ENCODE data around the gene CABCOCO1.
"Not testable (repeated sequence)": the region's sequence is repeated elsewhere in the genome, so short reads cannot be mapped to it uniquely, and the experiment has no call there.

Gene CABCOCO1

DNA sequence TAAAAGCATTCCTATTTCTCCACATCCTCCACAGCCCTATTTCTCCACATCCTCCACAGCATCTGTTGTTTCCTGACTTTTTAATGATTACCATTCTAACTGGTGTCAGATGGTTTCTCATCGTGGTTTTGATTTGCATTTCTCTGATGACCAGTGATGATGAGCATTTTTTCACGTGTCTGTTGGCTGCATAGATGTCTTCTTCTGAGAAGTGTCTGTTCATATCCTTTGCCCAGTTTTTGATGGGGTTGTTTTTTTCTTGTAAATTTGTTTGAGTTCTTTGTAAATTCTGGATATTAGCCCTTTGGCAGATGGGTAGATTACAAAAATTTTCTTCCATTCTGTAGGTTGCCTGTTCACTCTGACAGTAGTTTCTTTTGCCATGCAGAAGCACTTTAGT, 49.4 kb downstream of the CABCOCO1 start:
- not testable (repeated sequence) for DNase-seq (ENCODE audit: low read depth in 2 of 2)

DNA sequence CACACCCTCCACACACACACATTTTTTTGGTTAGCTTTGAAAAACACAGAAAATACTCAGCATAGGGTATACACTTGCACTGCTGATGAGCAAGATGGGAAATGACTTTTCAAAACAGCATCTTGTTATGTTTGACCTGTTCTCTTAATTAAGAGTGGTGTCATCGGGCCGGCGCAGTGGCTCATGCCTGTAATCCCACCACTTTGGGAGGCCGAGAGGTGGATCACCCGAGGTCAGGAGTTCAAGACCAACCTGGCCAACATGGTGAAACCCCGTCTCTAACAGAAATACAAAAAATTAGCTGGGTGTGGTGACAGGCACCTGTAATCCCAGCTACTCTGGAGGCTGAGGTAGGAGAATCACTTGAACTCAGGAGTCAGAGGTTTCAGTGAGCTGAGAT, 56.7 kb downstream of the CABCOCO1 start:
- DNase-seq (ENCODE audit: low read depth in 2 of 2): not testable (repeated sequence)

DNA sequence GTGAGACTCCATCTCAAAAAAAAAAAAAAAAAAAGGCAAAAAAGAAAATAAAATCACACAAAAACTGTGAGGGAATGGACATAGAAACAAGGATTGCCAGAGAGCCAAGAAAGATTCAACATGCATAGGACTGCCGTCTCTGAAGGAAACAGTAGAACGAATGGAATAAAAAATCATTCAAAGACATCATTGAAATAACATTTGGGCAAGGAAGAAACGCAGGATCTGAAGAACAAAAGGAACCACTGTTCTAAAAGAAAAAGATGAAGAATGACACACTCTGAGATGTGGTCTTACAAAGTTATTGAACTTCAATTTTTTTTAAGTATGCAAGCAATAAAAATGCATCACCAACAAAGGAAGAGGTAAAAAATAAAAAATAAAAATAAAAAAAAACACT, 57.2 kb downstream of the CABCOCO1 start:
- DNase-seq (ENCODE audit: low read depth in 2 of 2): no peak

DNA sequence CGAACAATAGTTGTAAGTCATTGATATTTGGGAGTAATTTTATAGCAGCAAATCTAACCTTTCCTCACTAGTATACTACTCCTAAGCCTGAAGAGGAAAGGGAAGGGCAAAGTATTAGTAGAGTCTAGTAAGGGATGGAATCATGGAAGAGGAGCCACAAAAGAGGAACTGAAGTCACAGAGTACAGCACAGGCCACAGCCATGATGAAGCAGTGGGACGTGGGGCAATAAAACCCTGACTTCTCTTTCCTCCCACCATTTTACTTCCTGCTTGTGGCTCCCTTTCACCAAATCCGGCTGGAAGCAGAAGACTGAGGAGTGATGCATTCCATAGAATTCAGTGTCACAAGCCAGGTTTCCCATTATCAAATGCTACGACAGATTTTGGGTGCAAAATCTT, 58.7 kb downstream of the CABCOCO1 start:
- DNase-seq (ENCODE audit: low read depth in 2 of 2): no peak

DNA sequence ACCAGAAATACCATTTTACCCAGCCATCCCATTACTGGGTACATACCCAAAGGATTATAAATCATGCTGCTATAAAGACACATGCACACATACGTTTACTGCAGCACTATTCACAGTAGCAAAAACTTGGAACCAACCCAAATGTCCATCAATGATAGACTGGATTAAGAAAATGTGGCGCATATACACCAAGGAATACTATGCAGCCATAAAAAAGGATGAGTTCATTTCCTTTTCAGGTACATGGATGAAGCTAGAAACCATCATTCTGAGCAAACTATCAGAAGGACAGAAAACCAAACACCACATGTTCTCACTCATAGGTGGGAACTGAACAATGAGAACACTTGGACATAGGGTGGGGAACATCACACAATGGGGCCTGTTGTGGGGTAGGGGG, 62.5 kb downstream of the CABCOCO1 start:
- DNase-seq (ENCODE audit: low read depth in 2 of 2): not testable (repeated sequence)

DNA sequence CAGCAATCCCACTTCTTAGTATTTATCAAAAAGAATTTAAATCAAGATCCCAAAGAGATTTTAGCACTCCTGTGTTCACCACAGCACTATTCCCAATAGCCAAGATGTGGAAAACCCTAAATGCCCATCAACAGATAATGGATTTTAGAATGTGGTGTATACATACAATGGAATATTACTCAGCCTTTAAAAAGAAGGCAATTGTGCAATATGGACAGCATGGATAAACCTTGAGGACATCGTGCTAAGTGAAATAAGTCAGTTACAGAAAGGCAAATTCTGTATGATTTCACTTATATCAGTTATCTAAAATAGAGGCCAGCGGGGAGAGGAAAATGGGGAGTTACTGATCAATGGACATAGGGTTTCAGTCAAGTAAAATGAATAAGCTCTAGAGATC, 66.9 kb downstream of the CABCOCO1 start:
- no peak for DNase-seq (ENCODE audit: low read depth in 2 of 2)

DNA sequence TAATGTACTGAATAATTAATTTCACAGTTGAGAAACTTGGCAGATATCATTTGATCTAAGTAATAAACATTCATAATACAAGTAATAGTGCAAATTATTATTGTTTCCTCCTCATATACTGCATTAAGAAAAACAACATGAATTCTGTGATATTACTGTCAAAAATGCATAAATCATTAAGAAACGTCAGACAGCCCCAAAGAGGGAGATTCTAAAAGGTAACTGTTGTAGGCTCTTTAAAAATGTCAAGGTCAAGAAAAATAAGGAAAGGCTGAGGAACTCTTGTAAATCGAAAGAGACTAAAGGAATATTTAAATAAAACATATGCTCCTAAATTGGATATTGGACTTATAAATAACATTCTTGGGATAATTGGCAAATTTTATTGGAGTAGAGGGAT, 67.9 kb downstream of the CABCOCO1 start:
- DNase-seq (ENCODE audit: low read depth in 2 of 2): no peak

DNA sequence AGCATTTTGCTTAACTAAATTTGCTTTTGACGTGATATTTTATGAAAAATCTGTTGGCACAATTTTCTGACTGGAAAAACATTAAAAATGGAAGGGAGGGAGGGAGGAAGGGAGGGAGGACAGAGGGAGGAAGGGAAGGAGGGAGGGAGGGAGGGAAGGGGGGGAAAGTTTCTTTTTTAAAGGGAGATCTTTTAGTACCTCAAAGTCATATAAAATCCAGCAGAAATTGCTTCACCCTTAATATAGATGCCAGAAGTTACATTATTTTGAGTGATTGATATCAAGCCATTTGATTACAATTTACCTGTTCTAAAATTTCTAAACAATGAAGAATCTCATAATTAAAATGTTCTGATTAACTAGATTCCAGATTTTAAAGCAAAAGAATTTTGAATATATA, 68.9 kb downstream of the CABCOCO1 start:
- no peak for DNase-seq (ENCODE audit: low read depth in 2 of 2)

DNA sequence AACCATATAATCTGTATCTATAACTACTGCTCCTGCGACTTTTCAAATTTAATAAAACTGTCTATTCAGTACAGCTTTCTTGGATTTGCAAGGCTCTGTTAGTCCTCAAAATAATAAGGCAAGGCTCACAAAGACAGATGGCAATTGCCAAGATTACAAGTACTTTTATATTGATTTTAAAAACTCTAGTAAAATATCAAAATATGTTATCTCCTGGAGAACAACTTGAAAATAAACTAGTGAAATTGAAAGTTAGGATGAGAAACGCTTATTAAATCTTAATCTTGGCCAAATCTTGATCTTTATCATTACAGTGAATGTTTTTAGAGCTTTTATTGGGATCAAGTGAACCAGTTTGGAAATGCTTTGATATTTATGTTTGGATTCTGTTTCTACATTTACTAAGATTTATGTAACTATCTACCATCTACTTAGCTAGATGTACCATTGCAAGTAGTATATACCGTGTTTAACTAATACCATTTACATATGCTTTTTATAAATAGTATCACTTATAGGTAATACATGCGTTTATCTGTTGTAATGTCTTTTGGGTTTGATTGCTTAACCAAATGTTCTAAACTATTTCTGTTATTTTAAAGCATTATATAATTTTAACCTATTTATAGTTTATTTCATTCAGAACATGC, 70.0 kb downstream of the CABCOCO1 start:
- no peak for DNase-seq (ENCODE audit: low read depth in 2 of 2)

DNA sequence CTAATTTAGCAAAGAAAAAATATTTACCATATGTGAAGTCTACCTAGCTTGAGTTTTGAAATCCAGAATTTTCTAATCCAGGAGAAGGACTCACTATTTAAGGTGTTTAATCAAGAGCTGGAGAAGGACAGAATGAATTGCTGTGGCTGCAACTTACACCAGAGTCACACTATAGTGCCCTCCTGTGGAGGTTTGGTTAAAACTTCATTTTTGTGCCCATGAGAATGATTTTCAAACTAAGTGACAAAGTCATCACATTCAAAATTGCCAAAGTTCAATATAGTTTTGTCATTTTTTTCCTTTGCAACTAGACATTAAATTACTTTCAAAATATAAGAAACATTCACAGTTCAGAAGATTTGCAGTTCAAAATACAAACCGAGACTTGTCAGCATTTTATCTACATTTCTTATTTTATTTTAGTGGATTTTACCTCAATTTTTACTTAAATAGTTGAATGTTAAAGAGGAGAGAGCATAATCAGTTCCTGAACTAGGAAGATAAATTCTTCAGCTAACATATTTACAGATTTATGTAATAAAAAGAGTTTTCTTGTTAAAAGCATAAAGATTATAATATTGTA, 70.7 kb downstream of the CABCOCO1 start:
- DNase-seq (ENCODE audit: low read depth in 2 of 2): no peak

DNA sequence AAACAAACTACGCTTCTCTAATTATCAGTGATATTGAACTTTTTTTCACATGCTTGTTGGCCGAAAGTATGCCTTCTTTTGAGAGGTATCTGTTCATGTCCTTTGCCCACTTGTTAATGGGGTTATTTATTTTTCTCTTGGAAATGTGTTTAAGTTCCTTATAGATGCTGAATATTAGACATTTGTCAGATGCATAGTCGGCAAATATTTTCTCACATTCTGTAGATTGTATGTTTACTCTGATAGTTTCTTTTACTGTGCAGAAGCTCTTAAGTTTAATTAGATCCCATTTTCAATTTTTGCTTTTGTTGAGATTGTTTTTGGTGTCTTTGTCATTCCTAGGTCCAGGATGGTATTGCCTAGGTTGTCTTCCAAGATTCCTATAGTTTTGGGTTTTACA, 73.2 kb downstream of the CABCOCO1 start:
- no peak for DNase-seq (ENCODE audit: low read depth in 2 of 2)

DNA sequence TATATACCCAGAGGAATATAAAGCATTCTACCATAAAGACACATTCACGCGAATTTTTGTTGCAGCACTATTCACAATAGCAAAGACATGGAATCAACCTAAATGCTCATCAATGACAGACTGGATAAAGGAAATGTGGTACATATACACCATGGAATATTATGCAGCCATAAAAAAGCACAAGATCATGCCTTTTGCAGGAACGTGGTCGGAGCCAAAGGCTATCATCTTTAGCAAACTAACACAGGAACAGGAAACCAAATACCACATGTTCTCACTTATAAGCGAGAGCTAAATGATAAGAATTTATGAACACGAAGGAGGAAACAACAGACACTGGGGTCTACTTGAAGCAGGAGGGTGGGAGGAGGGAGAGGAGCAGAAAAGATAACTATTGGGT, 74.7 kb downstream of the CABCOCO1 start:
- DNase-seq (ENCODE audit: low read depth in 2 of 2): not testable (repeated sequence)

DNA sequence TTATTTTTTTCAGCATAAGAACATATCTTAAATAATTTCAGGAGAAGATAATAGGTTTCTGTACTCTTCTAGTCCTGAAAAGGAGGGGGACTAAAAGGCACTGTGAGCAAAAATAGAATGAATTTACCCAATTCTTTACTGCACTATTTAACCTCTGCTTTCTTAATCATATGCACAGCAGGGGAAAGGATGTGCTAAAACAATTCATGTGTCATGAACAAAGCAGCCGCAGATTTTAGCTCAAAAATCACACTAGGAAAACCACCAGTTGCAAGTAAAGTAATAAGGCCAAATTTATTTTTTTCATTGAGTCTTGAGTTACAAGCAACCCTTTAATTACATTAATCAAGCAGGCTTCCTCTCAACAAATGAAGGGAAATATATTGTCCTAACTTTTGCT, 80.1 kb downstream of the CABCOCO1 start:
- DNase-seq (ENCODE audit: low read depth in 2 of 2): no peak

DNA sequence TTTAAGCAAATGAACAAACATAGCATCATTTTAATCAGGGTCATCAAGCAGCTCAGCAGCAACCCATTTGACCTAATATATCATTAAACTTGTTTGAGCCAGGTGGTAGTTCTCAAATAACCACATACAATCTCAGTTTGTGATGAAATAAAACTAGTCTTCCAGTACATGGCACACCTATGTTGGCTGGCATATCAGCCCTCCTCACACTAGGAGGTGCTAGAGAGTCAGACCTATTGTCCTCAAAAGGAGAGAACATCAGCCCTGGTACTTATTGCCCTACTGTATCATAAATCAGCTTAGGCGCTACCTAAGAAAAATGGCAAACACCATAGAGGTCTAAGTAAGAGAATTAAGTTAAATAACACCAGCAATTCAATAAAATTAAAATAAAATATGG, 81.7 kb downstream of the CABCOCO1 start:
- DNase-seq (ENCODE audit: low read depth in 2 of 2): no peak

DNA sequence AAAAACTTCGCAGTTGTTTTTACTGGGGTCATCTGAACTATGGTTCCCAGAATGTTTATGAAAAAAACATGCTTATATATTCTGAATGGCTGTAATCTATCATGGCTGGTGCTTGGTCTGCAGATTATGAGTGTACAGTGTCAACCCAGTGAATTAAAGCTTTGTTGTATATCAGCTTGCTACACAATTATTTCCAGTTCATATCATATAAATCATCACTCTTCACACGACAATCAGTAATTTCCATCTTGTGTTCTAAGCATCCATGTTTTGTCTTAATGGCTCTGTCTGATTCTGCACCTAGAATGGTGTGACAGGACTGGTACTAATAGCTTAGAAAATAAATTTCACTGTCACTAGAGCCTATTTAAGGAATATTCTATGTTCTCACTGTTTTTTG, 83.6 kb downstream of the CABCOCO1 start:
- no peak for DNase-seq (ENCODE audit: low read depth in 2 of 2)

DNA sequence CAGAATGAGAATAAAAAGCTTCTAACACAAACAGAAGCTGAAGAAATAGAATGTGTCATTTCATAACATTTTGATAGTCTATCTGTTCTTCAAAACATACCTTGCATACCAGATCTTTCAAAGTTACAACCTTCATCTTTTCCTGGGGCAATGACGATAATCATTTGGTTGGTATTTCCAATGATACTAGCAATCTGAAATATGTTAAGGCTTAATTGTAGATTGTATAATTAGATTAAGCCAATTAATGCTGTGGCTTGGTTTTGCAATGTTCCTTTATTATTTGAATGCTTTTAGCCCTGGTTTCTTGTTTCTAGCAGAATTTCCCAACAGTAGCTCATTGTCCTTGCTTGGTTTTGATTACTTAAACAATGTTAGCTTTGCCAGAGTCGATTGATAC, 84.6 kb downstream of the CABCOCO1 start:
- DNase-seq (ENCODE audit: low read depth in 2 of 2): no peak

DNA sequence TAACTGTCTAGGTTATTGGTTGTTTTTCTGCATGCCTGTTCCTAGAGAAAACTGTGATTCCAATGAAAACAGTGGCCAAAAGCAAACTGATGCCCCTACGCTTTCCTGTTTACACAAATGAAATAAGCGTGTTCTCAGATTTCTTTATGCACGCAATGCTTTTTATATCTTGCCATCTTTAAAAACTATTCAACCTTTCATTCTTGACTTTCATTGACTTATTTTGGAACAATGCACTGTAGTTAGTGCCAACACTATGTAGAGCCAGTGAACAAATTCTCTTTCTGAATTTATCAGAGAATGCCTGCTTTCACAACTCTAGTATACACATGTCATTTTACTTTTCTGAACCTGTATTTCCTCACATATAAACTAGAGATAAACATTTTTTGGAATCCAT, 86.6 kb downstream of the CABCOCO1 start:
- no peak for DNase-seq (ENCODE audit: low read depth in 2 of 2)

DNA sequence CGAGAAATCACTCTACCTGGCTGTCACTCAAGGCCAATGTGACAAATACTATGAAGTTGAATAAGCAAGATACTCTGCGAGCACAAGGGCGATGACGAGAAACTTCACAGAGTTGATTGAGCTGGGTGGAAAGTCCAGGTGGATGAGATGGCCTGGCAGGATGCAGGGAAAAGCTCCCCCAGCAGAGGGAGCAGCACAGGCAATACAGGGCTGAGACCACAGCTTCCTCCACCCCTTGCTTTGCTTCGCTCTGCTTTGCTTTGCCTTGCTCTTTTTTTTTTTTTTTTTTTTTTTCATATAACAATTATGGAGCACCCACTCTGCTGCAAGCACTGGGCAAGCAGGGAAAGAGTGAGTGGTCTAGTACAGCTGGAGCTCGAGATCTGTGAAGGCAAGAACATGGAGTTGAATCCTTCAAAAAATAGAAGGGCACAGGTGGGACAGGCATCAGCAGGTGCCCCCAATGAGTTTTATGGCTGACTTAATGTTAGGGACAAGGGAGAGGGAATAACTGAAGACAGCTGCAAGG, 88.3 kb downstream of the CABCOCO1 start:
- peak; percentile 36 to 42 for DNase-seq (ENCODE audit: low read depth in 2 of 2)

DNA sequence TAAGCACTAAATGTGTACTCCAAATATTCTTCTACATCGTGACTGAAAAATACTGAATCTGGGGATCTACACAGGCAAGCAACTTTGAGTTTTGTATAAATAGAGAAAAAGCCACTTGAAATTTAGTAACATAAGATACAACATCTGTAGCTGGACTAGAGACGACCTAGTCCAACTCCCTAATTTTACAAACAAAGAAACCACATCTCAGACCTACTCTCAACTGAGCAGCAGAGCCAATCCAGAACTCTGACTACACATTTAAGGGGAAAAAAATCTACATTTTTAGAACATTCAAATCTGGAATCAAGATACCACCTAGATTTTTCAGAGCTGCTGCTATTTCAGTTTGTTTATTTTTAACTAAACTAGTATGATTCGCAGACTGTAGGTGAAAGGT, 88.9 kb downstream of the CABCOCO1 start:
- no peak for DNase-seq (ENCODE audit: low read depth in 2 of 2)

DNA sequence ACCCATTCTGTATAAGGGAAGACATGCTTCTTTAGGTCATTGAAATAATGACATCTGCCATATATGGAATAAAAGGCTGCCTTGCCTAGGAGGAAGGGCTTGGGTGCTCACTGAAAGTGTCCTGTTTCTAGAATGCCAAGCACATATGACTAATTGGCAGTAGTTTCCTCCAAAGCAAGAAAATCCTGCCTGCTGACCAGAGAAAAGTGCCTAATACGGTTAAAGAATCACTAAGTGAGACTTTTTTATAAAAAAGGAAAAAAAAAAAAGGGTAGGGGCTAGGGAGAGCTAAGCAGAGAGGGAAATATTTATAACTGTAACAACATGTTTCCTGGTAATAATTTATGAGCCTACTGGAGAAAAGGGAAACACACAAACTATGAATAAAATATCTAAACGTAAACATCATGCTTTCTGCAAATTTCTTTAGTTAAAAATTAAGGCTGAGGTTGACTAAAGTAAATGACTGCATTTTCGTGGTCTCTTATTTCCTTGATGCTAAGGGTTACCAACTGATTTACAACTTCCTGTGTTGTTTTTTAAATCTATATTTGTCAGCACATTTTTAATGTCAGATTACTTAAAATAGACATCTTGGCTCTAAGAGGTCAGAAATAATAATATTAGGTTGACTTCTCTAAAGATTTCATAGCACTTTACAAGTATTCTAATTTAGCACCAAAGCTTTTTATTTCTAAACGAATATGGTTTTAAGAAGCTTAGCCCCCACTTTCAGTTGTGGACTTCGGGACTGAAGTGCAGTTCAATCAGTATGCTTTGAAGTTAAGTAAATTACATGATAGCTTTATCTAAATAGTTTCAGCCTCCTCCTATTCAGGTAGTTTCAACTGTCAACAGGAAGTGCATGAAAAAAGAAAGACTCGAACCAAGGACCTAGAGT, 89.6 kb downstream of the CABCOCO1 start:
- no peak for DNase-seq (ENCODE audit: low read depth in 2 of 2)

DNA sequence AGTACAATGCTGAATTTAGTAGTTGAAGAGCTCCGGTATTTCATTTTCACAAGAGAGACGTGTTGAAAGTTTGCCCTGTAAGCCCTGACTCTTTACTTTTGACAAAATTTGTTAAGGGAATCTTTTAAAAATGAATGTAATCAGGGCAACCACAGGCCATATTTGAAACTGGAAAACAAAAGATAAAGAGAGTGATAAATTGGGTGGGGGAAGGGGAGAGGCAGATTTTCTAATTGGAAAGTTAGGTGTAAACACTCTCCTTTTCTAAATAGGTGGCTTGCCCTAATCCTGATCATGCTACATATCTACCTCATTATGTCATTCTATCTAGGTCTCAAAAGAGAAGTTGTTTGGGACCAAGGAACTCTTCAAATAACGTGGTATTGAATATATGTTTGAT, 90.7 kb downstream of the CABCOCO1 start:
- no peak for DNase-seq (ENCODE audit: low read depth in 2 of 2)

Data from stimulated activated CD8-positive, alpha-beta memory T cell treated with anti-CD3 and anti-CD28 coated beads, Interleukin-15, amount 100 ng/mL, for 48 hours (primary cell).